H1 (cell line): Measurements from ENCODE around the gene ATXN2. TPM values are rescaled to one million over a fixed set of nuclear protein-coding genes. Genes with fewer than 3 reads are reported as not detected.

Experiments used
- CTCF ChIA-PET: fragments of 300-600 bp; sonication (Branson Sonifier 250); formaldehyde crosslinking; loops from one replicate; lab custom pipeline; 2021; ENCODE audit not compliant: partially characterized antibody; lab: Charles Lee
- POLR2A ChIA-PET: fragments of 300-600 bp; sonication (Branson Sonifier 250); formaldehyde crosslinking; loops from one replicate; lab custom pipeline; 2021; ENCODE audit warnings: inconsistent platforms; ENCODE audit not compliant: partially characterized antibody; lab: Charles Lee
- DNase-seq, 2 experiments: peaks; one replicate each; pipeline versions ENCODE4 v3.0.0 to v3.0.0-alpha.2; 2010 to 2022; ENCODE audit warnings: low spot score in 2 of 2, low read depth in 1 of 2, mixed read lengths in 1 of 2
- FAIRE-seq: peaks from 2 replicates; lab custom pipeline; 2011; peaks lifted over from hg19 to GRCh38; lab: Jason Lieb, UNC
- H2AFZ ChIP-seq: 2 replicates; pipeline ENCODE4 v1.8.1; 2012; ENCODE audit warnings: low read length, inconsistent platforms
- H2AK5ac ChIP-seq: 2 replicates; pipeline ENCODE4 v1.6.1; 2013; ENCODE audit warnings: low read depth, low read length
- H2BK120ac ChIP-seq: replicated peaks from 2 replicates; pipeline ENCODE3; 2013; ENCODE audit warnings: low read depth, low read length, inconsistent platforms
- H2BK12ac ChIP-seq: 2 replicates; pipeline ENCODE4 v1.6.1; 2013; ENCODE audit warnings: low read depth, low read length
- H2BK15ac ChIP-seq: 2 replicates; pipeline ENCODE4 v1.6.1; 2013; ENCODE audit warnings: low read length
- H2BK20ac ChIP-seq: 2 replicates; pipeline ENCODE4 v1.6.1; 2013; ENCODE audit warnings: low read length
- H2BK5ac ChIP-seq: 2 replicates; pipeline ENCODE4 v1.6.1; 2013; ENCODE audit warnings: low read depth, low read length
- H3K14ac ChIP-seq: 2 replicates; pipeline ENCODE4 v1.6.1; 2013; ENCODE audit warnings: inconsistent platforms; ENCODE audit not compliant: insufficient read length
- H3K18ac ChIP-seq: 2 replicates; pipeline ENCODE4 v1.6.1; 2013; ENCODE audit warnings: low read length; ENCODE audit errors: extremely low read depth
- H3K23ac ChIP-seq: 2 replicates; pipeline ENCODE4 v1.6.1; 2013; ENCODE audit warnings: inconsistent platforms; ENCODE audit not compliant: insufficient read length
- H3K23me2 ChIP-seq: 2 replicates; pipeline ENCODE4 v1.6.1; 2013; ENCODE audit warnings: low read depth, low read length
- H3K27ac ChIP-seq: 2 replicates; pipeline ENCODE4 v1.6.1; 2011; ENCODE audit warnings: low read depth, low read length, inconsistent platforms
- H3K27me3 ChIP-seq, 4 experiments: replicated peaks in 1 of 4; 1 replicate in 1 of 4; 2 replicates in 3 of 4; pipeline versions ENCODE4 v1.6.1 to v1.8.1; 2011 to 2013; ENCODE audit warnings: low read length in 3 of 4, mild to moderate bottlenecking in 3 of 4, inconsistent platforms in 2 of 4, mixed read lengths in 2 of 4, moderate library complexity in 1 of 4; ENCODE audit not compliant: control insufficient read depth in 3 of 4, insufficient read depth in 3 of 4; ENCODE audit errors: extremely low read depth in 1 of 4
- H3K36me3 ChIP-seq, 4 experiments: 2 replicates each; pipeline versions ENCODE4 v1.6.1 to v1.8.1; 2011 to 2013; ENCODE audit warnings: mild to moderate bottlenecking in 4 of 4, low read length in 3 of 4, moderate library complexity in 2 of 4, control low read depth in 1 of 4, inconsistent platforms in 1 of 4; ENCODE audit not compliant: insufficient read depth in 4 of 4, control insufficient read depth in 2 of 4
- H3K4ac ChIP-seq: replicated peaks from 2 replicates; pipeline ENCODE3; 2013; ENCODE audit warnings: low read length, low read depth, mixed read lengths, inconsistent platforms; ENCODE audit not compliant: insufficient read length
- H3K4me1 ChIP-seq, 4 experiments: replicated peaks in 1 of 4; 1 replicate in 1 of 4; 2 replicates in 3 of 4; pipeline versions ENCODE4 v1.6.1 to v1.8.1; 2011 to 2013; ENCODE audit warnings: low read length in 3 of 4, inconsistent platforms in 2 of 4, mixed read lengths in 1 of 4; ENCODE audit not compliant: insufficient read depth in 4 of 4, control insufficient read depth in 3 of 4
- H3K4me2 ChIP-seq, 2 experiments: 2 replicates each; pipeline versions ENCODE4 v1.6.1 to v1.8.1; 2011 to 2013; ENCODE audit warnings: low read depth in 2 of 2, low read length in 2 of 2, control low read depth in 1 of 2, inconsistent platforms in 1 of 2, mild to moderate bottlenecking in 1 of 2; ENCODE audit not compliant: insufficient read depth in 1 of 2
- H3K4me3 ChIP-seq, 4 experiments: fragments of 200-600, 300-600 bp in 1 of 4; sonication (generic), shearing (Covaris generic), sonication (Bioruptor Twin) in 1 of 4; 2 replicates each; pipeline versions ENCODE4 v1.5.1 to v1.8.1; 2011 to 2016; ENCODE audit warnings: low read length in 4 of 4, low read depth in 3 of 4, control low read depth in 2 of 4, inconsistent platforms in 2 of 4, mild to moderate bottlenecking in 2 of 4, mixed read lengths in 1 of 4, moderate library complexity in 1 of 4; ENCODE audit not compliant: insufficient read depth in 2 of 4; ENCODE audit errors: extremely low read depth in 1 of 4
- H3K56ac ChIP-seq: replicated peaks from 2 replicates; pipeline ENCODE3; 2013; ENCODE audit warnings: low read depth, mild to moderate bottlenecking, mixed read lengths, low read length, inconsistent platforms; ENCODE audit not compliant: insufficient read length
- H3K79me1 ChIP-seq: 2 replicates; pipeline ENCODE4 v1.6.1; 2013; ENCODE audit warnings: low read depth, low read length, control low read depth
- H3K79me2 ChIP-seq, 2 experiments: 2 replicates each; pipeline versions ENCODE4 v1.6.1 to v1.8.1; 2012 to 2013; ENCODE audit warnings: low read length in 2 of 2, mild to moderate bottlenecking in 2 of 2, inconsistent platforms in 1 of 2; ENCODE audit not compliant: insufficient read depth in 2 of 2, control insufficient read depth in 1 of 2
- H3K9ac ChIP-seq, 4 experiments: replicated peaks in 1 of 4; 1 replicate in 1 of 4; 2 replicates in 3 of 4; pipeline versions ENCODE4 v1.6.1 to v1.8.1; 2011 to 2013; ENCODE audit warnings: low read depth in 3 of 4, low read length in 3 of 4, control low read depth in 2 of 4, mild to moderate bottlenecking in 2 of 4, moderate library complexity in 2 of 4, inconsistent platforms in 1 of 4; ENCODE audit errors: extremely low read depth in 1 of 4
- H3K9me3 ChIP-seq, 2 experiments: 2 replicates each; pipeline versions ENCODE4 v1.6.1 to v1.8.1; 2012 to 2013; ENCODE audit warnings: mild to moderate bottlenecking in 2 of 2, moderate library complexity in 2 of 2, control low read depth in 1 of 2, inconsistent platforms in 1 of 2, low read depth in 1 of 2, low read length in 1 of 2, mixed read lengths in 1 of 2; ENCODE audit not compliant: insufficient read depth in 2 of 2
- H4K20me1 ChIP-seq, 2 experiments: replicated peaks in 1 of 2; 2 replicates each; pipeline versions ENCODE3 to v1.8.1; 2011 to 2013; ENCODE audit warnings: inconsistent platforms in 2 of 2, low read length in 2 of 2, mild to moderate bottlenecking in 1 of 2; ENCODE audit not compliant: insufficient read depth in 2 of 2, control insufficient read depth in 1 of 2
- H4K5ac ChIP-seq: 2 replicates; pipeline ENCODE4 v1.6.1; 2013; ENCODE audit warnings: low read length, low read depth, mixed read lengths, inconsistent platforms; ENCODE audit not compliant: insufficient read length
- H4K8ac ChIP-seq: 2 replicates; pipeline ENCODE4 v1.8.0; 2013; ENCODE audit warnings: mild to moderate bottlenecking, moderate library complexity, low read length, inconsistent platforms; ENCODE audit not compliant: insufficient read depth; ENCODE audit errors: extremely low read depth
- H4K91ac ChIP-seq: replicated peaks from 2 replicates; pipeline ENCODE3; 2013; ENCODE audit warnings: low read length, mixed read lengths, inconsistent platforms; ENCODE audit not compliant: insufficient read length
- HDAC2 ChIP-seq, 2 experiments: fragments of 300-600 bp in 1 of 2; sonication (generic) in 1 of 2; IDR thresholded peaks; 2 replicates each; pipeline ENCODE4 v1.6.1; 2011 to 2012; ENCODE audit warnings: low read depth in 2 of 2, low read length in 2 of 2, mild to moderate bottlenecking in 2 of 2, moderate library complexity in 2 of 2, borderline replicate concordance in 1 of 2, inconsistent platforms in 1 of 2
- MAFK ChIP-seq: IDR thresholded peaks from 2 replicates; pipeline ENCODE4 v1.6.1; 2012; ENCODE audit warnings: low read depth, mild to moderate bottlenecking, improper control_type of control experiment, low read length
- SP1 ChIP-seq: IDR thresholded peaks from 2 replicates; pipeline ENCODE4 v1.6.1; 2011; ENCODE audit warnings: low read depth, low read length
- YY1 ChIP-seq: IDR thresholded peaks from 2 replicates; pipeline ENCODE4 v1.6.1; 2011; ENCODE audit warnings: low read depth, mild to moderate bottlenecking, low read length
- WGBS, 2 experiments: shearing (Covaris generic) in 1 of 2; methylation state at CpG; one replicate each; pipeline versions ENCODE4 v1.1.6 to v1.1.7; 2013 to 2015; ENCODE audit warnings: low lambda C conversion rate in 2 of 2, mixed read lengths in 2 of 2, inconsistent platforms in 1 of 2, low coverage in 1 of 2, missing lambda C conversion rate in 1 of 2; ENCODE audit not compliant: insufficient replicate concordance in 2 of 2, insufficient coverage in 1 of 2, insufficient read length in 1 of 2; ENCODE audit errors: extremely low coverage in 1 of 2, missing lambda C conversion rate in 1 of 2; 5-methylcytosine and 5-hydroxymethylcytosine counted together
- polyA plus RNA-seq, 7 experiments: library from polyadenylated mRNA; depleted of rRNA in 3 of 7; stranded (reverse) in 5 of 7; unstranded in 2 of 7; fragments of >200 nt in 5 of 7; fragments of 200-250 nt in 2 of 7; gene quantifications; 1 replicate in 5 of 7; 2 replicates in 1 of 7; 4 replicates in 1 of 7; pipeline versions ENCODE4 v1.2.1 to v1.2.3, GENCODE V29; 2011 to 2013; ENCODE audit warnings: missing spikeins in 2 of 7, mixed read lengths in 2 of 7
- total RNA-seq: library from RNA; stranded (reverse); fragmentation: NEBNext Ultra II Directional; extraction: Animal tissue kit (Norgen Biotek cat#: 25700); gene quantifications from 2 replicates; pipeline ENCODE4 v1.2.1, GENCODE V29; 2021
- TF ChIP-seq, protein P1 (sequence below): IDR thresholded peaks from 2 replicates; pipeline ENCODE4 v1.6.1; 2011; ENCODE audit warnings: low read depth, mild to moderate bottlenecking, low read length; ENCODE audit not compliant: insufficient read depth

ATXN2 gene
- total and polyA plus RNA-seq, 2 of the 8 experiments (the other 6 are each of a cell fraction or from before 2014, with no cell fraction given), result 46.6 to 80.7 TPM

DNA sequence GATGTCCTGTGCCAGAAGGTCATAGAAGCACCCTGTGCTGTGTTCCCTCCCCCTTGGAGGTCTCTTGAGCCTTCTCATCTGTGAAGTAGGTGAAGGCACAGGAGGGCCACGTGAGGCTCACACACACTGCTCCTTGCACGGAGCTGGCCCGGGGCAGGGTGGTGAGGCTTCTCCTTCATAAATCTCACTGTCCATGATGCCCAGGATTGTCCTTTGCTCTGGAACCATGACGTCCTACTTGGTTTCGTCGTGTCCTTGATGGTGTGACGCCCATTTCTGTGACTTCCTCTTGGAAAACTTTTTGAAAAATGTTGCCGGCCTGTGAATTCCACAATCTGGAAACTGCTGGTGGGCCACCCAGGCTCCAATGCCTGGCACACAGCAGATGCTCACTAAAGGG lies 159.0 kb downstream of the ATXN2 start:
- Histone ChIP-seq H2BK15ac (no peak overlapping the region), H3K56ac (no peak overlapping the region), H3K79me1 (peaks cover 20% of the 10 kb centered on the region), H3K4me2 (no peak overlapping the region), H4K8ac (no peak overlapping the region), H4K5ac (no peak overlapping the region), H4K91ac (no peak overlapping the region), H3K18ac (no peak overlapping the region), H3K79me2 (peaks cover 0 to 67% of the 10 kb centered on the region in 2 experiments; a peak in 2 of 4 replicates), H3K4ac (no peak overlapping the region), H2AK5ac (no peak overlapping the region), H2BK20ac (no peak overlapping the region), H2BK12ac (no peak overlapping the region), H2BK120ac (no peak overlapping the region), H3K27ac (no peak overlapping the region), H3K36me3 (peaks cover 0 to 3% (median 0%) of the 10 kb centered on the region in 4 experiments; a peak in 1 of 8 replicates), H3K4me1 (peaks cover 0 to 33% (median 24%) of the 10 kb centered on the region in 4 experiments; a peak in 6 of 7 replicates), H3K9ac (no peak overlapping the region), H2AFZ (no peak overlapping the region), H4K20me1 (peaks cover 30 to 34% of the 10 kb centered on the region in 2 experiments), H2BK5ac (no peak overlapping the region), H3K27me3 (no peaks in the 10 kb centered on the region), H3K23ac (no peak overlapping the region), H3K14ac (no peak overlapping the region), H3K4me3 (no peak overlapping the region), H3K23me2 (no peaks in the 10 kb centered on the region), H3K9me3 (no peaks in the 10 kb centered on the region)
- CTCF ChIA-PET, result interaction anchor here (0.9 to 31.7 kb wide), 5 partner anchors 11 to 37 kb away, joined by 3 to 838 read pairs (median 80); partner anchors contain the start of gene SH2B3
- FAIRE-seq, result no peak
- POLR2A ChIA-PET, result interaction anchor here (0.6 to 1.6 kb wide), 5 partner anchors 10 to 44 kb away, joined by 3 to 5 read pairs (median 5); no protein-coding TSS in a partner anchor
- DNase-seq, result no peak
- TF ChIP-seq, protein P1, sequence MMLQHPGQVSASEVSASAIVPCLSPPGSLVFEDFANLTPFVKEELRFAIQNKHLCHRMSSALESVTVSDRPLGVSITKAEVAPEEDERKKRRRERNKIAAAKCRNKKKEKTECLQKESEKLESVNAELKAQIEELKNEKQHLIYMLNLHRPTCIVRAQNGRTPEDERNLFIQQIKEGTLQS, result no peak
- TF ChIP-seq YY1, result no peak
- no peak for TF ChIP-seq SP1
- TF ChIP-seq HDAC2 (IDR thresholded peaks at IDR 0.05; ENCODE audit: borderline replicate concordance in 1 of 2, low read depth in 2 of 2, low read length in 2 of 2), result no peak
- no peak for TF ChIP-seq MAFK
- WGBS, 2 experiments, result 91% methylated on average over 8 of the region's 8 CpGs; no CpG with 5 or more reads in 1 of the 2 experiments
